HL-60 (cell line): ENCODE results near the gene SLC29A4.

Experiments
- DNase-seq, 2 experiments: peaks; one replicate each; pipeline ENCODE4 v3.0.0-alpha.2; 2010 to 2020; ENCODE audit warnings: low read depth in 1 of 2, low spot score in 1 of 2
- H3K27ac ChIP-seq: fragments of 250-450 bp; sonication (Bioruptor Pico); replicated peaks from 2 replicates; pipeline ENCODE4 v1.5.1; 2020; ENCODE audit warnings: mild to moderate bottlenecking, moderate library complexity
- H3K27me3 ChIP-seq: fragments of 250-450 bp; sonication (Bioruptor Pico); 2 replicates; pipeline ENCODE4 v1.5.1; 2021; ENCODE audit warnings: mild to moderate bottlenecking, moderate library complexity; ENCODE audit not compliant: insufficient read depth, poor library complexity, severe bottlenecking
- H3K4me3 ChIP-seq: replicated peaks from 2 replicates; pipeline ENCODE4 v1.5.1; 2011; ENCODE audit warnings: mild to moderate bottlenecking, control low read depth, low read length; ENCODE audit not compliant: insufficient read depth
- CTCF ChIP-seq: IDR thresholded peaks from one replicate; pipeline ENCODE4 v1.5.1; 2011; ENCODE audit warnings: low read length, control low read depth, inconsistent platforms; ENCODE audit not compliant: insufficient read depth
- GABPA ChIP-seq: IDR thresholded peaks from 2 replicates; pipeline ENCODE4 v1.6.1; 2012; ENCODE audit warnings: low read depth
- POLR2AphosphoS5 ChIP-seq: IDR thresholded peaks from 2 replicates; pipeline ENCODE4 v1.6.1; 2012; ENCODE audit warnings: low read depth
- SPI1 ChIP-seq: IDR thresholded peaks from 2 replicates; pipeline ENCODE4 v1.6.1; 2012; ENCODE audit warnings: low read depth, mild to moderate bottlenecking, borderline replicate concordance
- TF ChIP-seq, protein P1 (sequence below): IDR thresholded peaks from 2 replicates; pipeline ENCODE4 v1.6.1; 2012; ENCODE audit warnings: low read depth; ENCODE audit not compliant: insufficient replicate concordance

The SLC29A4 gene

DNA sequence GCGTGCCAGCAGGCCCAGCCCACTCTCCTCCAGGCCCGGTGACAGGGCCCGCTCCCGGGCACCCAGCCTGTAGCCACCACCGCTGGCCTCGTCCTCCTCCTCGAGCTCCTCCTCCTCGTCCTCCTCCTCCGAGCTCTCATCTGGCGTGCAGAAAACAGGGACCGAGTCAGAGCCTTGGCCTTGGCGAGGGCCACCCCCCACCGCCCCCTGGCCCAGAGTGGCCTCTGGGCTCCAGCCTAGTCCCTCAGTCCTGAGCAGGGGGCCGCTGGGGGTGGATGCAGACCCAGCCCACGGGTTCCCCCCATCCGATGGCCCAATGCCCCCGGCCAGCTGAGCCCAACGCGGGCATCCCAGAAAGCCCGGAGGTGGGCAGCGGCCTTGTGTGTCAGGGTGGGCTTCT lies 62.9 kb downstream of the SLC29A4 start:
- no peak for DNase-seq
- Histone ChIP-seq H3K4me3 (no peak overlapping the region), H3K27ac (no peak overlapping the region), H3K27me3 (no peaks in the 10 kb centered on the region)
- TF ChIP-seq, protein P1, sequence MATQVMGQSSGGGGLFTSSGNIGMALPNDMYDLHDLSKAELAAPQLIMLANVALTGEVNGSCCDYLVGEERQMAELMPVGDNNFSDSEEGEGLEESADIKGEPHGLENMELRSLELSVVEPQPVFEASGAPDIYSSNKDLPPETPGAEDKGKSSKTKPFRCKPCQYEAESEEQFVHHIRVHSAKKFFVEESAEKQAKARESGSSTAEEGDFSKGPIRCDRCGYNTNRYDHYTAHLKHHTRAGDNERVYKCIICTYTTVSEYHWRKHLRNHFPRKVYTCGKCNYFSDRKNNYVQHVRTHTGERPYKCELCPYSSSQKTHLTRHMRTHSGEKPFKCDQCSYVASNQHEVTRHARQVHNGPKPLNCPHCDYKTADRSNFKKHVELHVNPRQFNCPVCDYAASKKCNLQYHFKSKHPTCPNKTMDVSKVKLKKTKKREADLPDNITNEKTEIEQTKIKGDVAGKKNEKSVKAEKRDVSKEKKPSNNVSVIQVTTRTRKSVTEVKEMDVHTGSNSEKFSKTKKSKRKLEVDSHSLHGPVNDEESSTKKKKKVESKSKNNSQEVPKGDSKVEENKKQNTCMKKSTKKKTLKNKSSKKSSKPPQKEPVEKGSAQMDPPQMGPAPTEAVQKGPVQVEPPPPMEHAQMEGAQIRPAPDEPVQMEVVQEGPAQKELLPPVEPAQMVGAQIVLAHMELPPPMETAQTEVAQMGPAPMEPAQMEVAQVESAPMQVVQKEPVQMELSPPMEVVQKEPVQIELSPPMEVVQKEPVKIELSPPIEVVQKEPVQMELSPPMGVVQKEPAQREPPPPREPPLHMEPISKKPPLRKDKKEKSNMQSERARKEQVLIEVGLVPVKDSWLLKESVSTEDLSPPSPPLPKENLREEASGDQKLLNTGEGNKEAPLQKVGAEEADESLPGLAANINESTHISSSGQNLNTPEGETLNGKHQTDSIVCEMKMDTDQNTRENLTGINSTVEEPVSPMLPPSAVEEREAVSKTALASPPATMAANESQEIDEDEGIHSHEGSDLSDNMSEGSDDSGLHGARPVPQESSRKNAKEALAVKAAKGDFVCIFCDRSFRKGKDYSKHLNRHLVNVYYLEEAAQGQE: no peak
- TF ChIP-seq GABPA (no peak), POLR2AphosphoS5 (no peak), CTCF (no peak), SPI1 (no peak)

DNA sequence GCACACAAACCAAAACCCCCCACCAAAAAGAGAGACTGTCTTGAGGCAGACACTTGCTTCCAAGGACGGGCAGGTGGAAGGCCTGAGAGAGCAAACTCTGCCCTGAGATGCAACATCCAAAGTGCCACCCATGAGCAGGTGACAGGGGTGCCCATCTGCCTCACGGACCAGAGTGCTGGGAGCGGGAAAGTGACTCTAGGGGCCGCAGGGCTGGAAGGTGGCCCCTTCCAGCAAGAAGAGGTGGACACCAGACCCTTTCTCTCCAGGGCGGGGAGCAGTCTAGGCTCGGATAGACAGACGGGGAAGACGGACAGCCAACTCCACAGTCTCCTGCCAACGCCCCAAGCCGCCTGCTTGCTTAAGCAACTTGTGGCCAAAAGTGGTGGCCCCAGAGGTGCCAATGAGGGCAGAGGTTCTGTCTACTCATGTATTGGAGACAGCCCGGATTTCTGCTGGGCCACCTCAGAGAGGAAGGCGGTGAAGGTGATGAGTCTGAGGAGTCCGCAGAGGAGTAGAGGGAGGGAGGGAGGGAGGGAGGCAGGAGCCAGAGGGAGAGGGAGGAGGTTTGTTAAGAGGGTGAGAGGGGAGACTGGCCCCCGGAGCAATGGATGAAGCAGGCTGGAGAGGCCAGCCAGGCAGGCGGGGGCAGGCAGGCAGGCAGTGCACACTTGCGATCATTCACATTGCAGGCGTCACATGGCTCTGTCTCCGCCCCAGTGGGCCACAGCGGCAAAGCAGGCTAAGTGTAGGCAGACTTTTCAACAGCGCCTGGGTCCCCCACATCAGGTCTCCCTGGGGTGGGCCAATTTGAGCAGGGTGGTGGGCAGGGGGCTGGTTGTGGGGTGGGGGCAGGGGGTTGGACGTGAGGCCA lies 65.6 kb downstream of the SLC29A4 start:
- no peak for DNase-seq
- Histone ChIP-seq H3K27ac (no peak overlapping the region), H3K27me3 (no peaks in the 10 kb centered on the region), H3K4me3 (no peak overlapping the region)
- TF ChIP-seq POLR2AphosphoS5 (no peak), SPI1 (no peak), CTCF (no peak), GABPA (no peak)
- TF ChIP-seq, protein P1: no peak

GRCh38 chr7:5349005-5349380 lies 66.2 kb downstream of the SLC29A4 start:
- H3K27ac ChIP-seq: no peak overlapping the region
- no peak for DNase-seq
- H3K27me3 ChIP-seq: no peaks in the 10 kb centered on the region
- no peak overlapping the region for H3K4me3 ChIP-seq
- TF ChIP-seq SPI1: no peak
- TF ChIP-seq POLR2AphosphoS5: no peak
- TF ChIP-seq CTCF: no peak
- no peak for TF ChIP-seq GABPA
- TF ChIP-seq, protein P1: no peak
